MM.1S (cell line): ENCODE measurements around the gene NTN1.
"Not testable (repeated sequence)": the region's sequence is repeated elsewhere in the genome, so short reads cannot be mapped to it uniquely, and the experiment has no call there.

Experiments used
- DNase-seq: peaks from one replicate; pipeline ENCODE4 v3.0.0-alpha.2; 2015
- H2AFZ ChIP-seq: fragments of 300-600 bp; sonication (generic); 2 replicates; pipeline ENCODE4 v1.6.0; 2016; ENCODE audit warnings: antibody characterized with exemption, low read length
- H3F3A ChIP-seq: fragments of 300-600 bp; sonication (generic); 2 replicates; pipeline ENCODE4 v1.6.1; 2016; ENCODE audit warnings: mild to moderate bottlenecking, antibody characterized with exemption, low read length, moderate library complexity, mixed read lengths; ENCODE audit not compliant: insufficient read depth
- H3K27ac ChIP-seq: fragments of 300-600 bp; sonication (generic); 2 replicates; pipeline ENCODE4 v1.5.1; 2016; ENCODE audit warnings: mild to moderate bottlenecking, low read length
- H3K27me3 ChIP-seq: fragments of 300-600 bp; sonication (generic); replicated peaks from 2 replicates; pipeline ENCODE4 v1.6.0; 2016; ENCODE audit warnings: low read length; ENCODE audit not compliant: insufficient read depth
- H3K36me3 ChIP-seq: fragments of 300-600 bp; sonication (generic); replicated peaks from 2 replicates; pipeline ENCODE4 v1.6.1; 2016; ENCODE audit warnings: mild to moderate bottlenecking, low read length, mixed read lengths; ENCODE audit not compliant: insufficient read depth
- H3K4me1 ChIP-seq: fragments of 300-600 bp; sonication (generic); 2 replicates; pipeline ENCODE4 v1.6.1; 2016; ENCODE audit warnings: low read length, mixed read lengths
- H3K4me2 ChIP-seq: fragments of 300-600 bp; sonication (generic); 2 replicates; pipeline ENCODE4 v1.6.0; 2016; ENCODE audit warnings: low read depth, low read length
- H3K4me3 ChIP-seq: fragments of 300-600 bp; sonication (generic); 2 replicates; pipeline ENCODE4 v1.5.1; 2016; ENCODE audit warnings: low read length, mixed read lengths
- H3K79me2 ChIP-seq: fragments of 300-600 bp; sonication (generic); 2 replicates; pipeline ENCODE4 v1.6.1; 2016; ENCODE audit warnings: mixed run types, low read length, mixed read lengths
- H3K9ac ChIP-seq: fragments of 300-600 bp; sonication (generic); 2 replicates; pipeline ENCODE4 v1.6.1; 2016; ENCODE audit warnings: low read length, mixed read lengths
- H3K9me2 ChIP-seq: fragments of 300-600 bp; sonication (generic); replicated peaks from 2 replicates; pipeline ENCODE4 v1.6.1; 2016; ENCODE audit warnings: mild to moderate bottlenecking, low read length, mixed read lengths; ENCODE audit not compliant: insufficient read depth
- H3K9me3 ChIP-seq: fragments of 300-600 bp; sonication (generic); replicated peaks from 2 replicates; pipeline ENCODE4 v1.6.1; 2016; ENCODE audit warnings: mild to moderate bottlenecking, low read length, mixed read lengths; ENCODE audit not compliant: insufficient read depth
- H4K20me1 ChIP-seq: fragments of 300-600 bp; sonication (generic); 2 replicates; pipeline ENCODE4 v1.6.1; 2016; ENCODE audit warnings: mild to moderate bottlenecking, low read length, moderate library complexity, mixed read lengths; ENCODE audit not compliant: insufficient read depth
- EZH2 ChIP-seq: fragments of 300-600 bp; sonication (generic); optimal IDR thresholded peaks from 2 replicates; pipeline ENCODE3; 2017; ENCODE audit warnings: low read depth, mild to moderate bottlenecking, antibody characterized with exemption, low read length, mixed read lengths
- EZH2phosphoT487 ChIP-seq: fragments of 300-600 bp; sonication (generic); IDR thresholded peaks from 2 replicates; pipeline ENCODE4 v1.6.1; 2018; ENCODE audit warnings: antibody characterized with exemption, low read length
- TF ChIP-seq, protein P1 (sequence below): fragments of 300-600 bp; sonication (generic); IDR thresholded peaks from 2 replicates; pipeline ENCODE4 v1.5.1; 2016; ENCODE audit warnings: antibody characterized with exemption, low read length, mixed read lengths

NTN1 gene

DNA sequence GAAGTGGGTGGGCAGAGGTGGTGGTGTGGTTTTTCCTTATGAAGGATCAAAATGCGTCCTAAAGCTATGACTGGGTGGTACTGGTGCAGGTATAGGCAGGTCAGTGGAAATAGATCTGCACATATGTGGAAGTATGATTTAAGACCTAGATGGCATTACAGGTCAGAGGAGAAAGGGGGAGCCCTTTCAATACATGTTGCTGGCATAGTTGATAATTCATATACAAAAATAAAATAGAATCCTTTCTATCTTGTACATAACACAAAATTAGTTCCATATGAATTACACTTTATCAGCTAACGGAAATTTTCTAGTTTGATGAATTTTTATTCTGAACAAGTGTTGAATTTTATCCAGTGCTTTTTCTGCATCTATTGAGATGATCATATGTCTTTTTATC is 35.0 kb upstream of the NTN1 start:
- no peaks in the 10 kb centered on the region for H3K4me1 ChIP-seq
- H2AFZ ChIP-seq = no peak overlapping the region
- no peaks in the 10 kb centered on the region for H3K36me3 ChIP-seq
- no peak overlapping the region for H3K4me2 ChIP-seq
- no peaks in the 10 kb centered on the region for H3K9me2 ChIP-seq
- TF ChIP-seq, protein P1, sequence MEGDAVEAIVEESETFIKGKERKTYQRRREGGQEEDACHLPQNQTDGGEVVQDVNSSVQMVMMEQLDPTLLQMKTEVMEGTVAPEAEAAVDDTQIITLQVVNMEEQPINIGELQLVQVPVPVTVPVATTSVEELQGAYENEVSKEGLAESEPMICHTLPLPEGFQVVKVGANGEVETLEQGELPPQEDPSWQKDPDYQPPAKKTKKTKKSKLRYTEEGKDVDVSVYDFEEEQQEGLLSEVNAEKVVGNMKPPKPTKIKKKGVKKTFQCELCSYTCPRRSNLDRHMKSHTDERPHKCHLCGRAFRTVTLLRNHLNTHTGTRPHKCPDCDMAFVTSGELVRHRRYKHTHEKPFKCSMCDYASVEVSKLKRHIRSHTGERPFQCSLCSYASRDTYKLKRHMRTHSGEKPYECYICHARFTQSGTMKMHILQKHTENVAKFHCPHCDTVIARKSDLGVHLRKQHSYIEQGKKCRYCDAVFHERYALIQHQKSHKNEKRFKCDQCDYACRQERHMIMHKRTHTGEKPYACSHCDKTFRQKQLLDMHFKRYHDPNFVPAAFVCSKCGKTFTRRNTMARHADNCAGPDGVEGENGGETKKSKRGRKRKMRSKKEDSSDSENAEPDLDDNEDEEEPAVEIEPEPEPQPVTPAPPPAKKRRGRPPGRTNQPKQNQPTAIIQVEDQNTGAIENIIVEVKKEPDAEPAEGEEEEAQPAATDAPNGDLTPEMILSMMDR = peak; percentile 13; the same call in 1 of the 2 replicates
- TF ChIP-seq EZH2 (no peak), EZH2phosphoT487 (no peak)
- H3K79me2 ChIP-seq = no peaks in the 10 kb centered on the region
- H4K20me1 ChIP-seq = no peaks in the 10 kb centered on the region
- no peak overlapping the region for H3K27ac ChIP-seq
- H3K9me3 ChIP-seq = no peaks in the 10 kb centered on the region
- H3K9ac ChIP-seq = no peak overlapping the region
- H3K27me3 ChIP-seq = no peaks in the 10 kb centered on the region
- H3F3A ChIP-seq = no peaks in the 10 kb centered on the region
- no peak overlapping the region for H3K4me3 ChIP-seq
- DNase-seq = no peak

DNA sequence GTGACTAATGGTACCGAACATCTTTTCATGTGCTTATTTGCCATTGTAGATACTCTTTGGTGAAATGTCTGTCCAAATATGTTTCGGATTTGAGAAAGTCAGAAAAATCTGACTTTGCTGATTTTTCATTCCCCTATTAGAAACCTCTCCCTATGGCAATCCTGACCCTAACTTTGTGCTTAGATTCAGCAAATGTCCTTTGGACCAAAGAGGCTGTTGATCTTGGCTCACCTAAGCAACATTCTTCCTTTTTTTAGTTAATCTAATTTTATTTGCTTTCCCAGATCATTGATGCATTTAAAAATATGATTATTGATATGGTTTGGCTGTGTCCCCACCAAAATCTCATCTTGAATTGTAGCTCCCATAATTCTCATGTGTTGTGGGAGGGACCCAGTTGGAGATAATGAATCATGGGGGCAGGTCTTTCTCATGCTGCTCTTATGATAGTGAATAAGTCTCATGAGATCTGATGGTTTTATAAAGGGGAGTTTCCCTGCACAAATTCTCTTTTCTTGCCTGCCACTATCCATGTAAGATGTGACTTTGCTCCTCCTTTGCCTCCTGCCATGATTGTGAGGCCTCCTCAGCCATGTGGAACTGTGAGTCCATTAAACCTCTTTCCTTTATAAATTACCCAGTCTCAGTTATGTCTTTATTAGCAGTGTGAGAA is 32.9 kb upstream of the NTN1 start:
- not testable (repeated sequence) for H3K4me2 ChIP-seq

DNA sequence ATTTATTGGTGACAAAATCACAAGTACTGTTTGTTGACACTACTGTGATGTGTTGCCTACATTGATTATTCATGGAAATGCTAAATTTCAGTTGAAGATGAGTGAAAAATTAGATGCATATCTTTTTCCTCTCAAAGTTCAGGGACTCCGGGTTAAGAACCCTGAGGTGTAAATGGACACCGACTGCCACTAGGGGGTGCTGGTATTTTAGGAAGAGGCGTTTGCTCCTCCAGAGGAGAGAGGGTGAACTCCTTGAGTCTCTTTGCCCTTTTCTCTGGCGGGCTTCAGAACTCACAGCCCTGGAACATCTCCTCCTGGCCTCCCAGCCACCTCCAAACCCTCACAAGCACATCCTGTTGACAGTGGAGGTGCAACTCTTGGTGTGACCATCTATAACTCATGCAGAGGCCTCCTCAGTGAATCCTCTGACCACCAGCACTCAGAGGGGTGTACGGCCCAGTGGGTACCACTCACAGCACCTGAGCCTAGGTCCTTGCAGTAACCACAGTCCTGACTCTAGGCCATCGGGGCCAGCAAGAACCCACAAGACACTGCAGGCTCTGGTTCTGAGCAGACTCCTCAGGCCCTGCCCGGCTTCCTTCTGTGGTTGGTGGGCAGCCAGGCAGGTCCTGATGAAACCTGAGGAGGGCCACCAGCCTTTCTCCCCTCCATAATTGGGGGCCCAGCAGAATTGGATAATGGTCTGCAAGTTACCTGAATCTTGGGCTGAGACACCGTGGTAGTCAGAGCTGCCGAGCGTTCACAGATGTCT is 29.6 kb upstream of the NTN1 start:
- H3K27ac ChIP-seq = no peak overlapping the region
- no peaks in the 10 kb centered on the region for H3K27me3 ChIP-seq
- TF ChIP-seq EZH2 (no peak), EZH2phosphoT487 (no peak)
- TF ChIP-seq, protein P1 = peak; percentile 70
- no peaks in the 10 kb centered on the region for H3K9me3 ChIP-seq
- no peaks in the 10 kb centered on the region for H4K20me1 ChIP-seq
- no peak overlapping the region for H3K4me2 ChIP-seq
- H3K9ac ChIP-seq = no peak overlapping the region
- DNase-seq = peak; percentile 51
- H3K36me3 ChIP-seq = no peaks in the 10 kb centered on the region
- no peaks in the 10 kb centered on the region for H3K9me2 ChIP-seq
- H2AFZ ChIP-seq = no peak overlapping the region
- no peaks in the 10 kb centered on the region for H3K79me2 ChIP-seq
- no peak overlapping the region for H3K4me3 ChIP-seq
- no peaks in the 10 kb centered on the region for H3F3A ChIP-seq
- no peaks in the 10 kb centered on the region for H3K4me1 ChIP-seq

More for the DNA sequence above, 32.9 kb upstream of the NTN1 start:
- not testable (repeated sequence) for H3K27ac ChIP-seq, H4K20me1 ChIP-seq, H2AFZ ChIP-seq, H3K9ac ChIP-seq, H3K4me1 ChIP-seq, H3K36me3 ChIP-seq, DNase-seq, H3K27me3 ChIP-seq, H3K4me3 ChIP-seq, H3K79me2 ChIP-seq, H3F3A ChIP-seq, H3K9me2 ChIP-seq, H3K9me3 ChIP-seq

DNA sequence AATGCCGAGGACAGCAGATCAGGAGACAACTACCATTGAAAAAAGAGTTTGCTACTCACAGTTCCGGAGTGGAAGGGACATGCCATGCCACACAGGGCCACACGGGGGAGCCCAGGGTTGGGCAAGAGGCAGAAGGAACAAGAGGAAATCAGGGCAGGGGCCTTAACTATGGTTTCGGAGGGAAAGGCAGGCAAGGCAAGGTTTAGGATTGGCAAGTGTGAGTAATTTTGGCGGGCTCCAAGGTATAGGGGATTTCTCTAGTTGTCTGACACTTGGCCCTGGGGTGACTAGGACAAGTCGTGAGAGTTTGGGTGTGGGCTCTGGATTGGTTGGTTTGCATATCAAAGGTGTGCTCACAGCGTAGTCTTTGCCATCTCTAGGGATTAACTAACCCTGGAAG is 27.0 kb upstream of the NTN1 start:
- H3K9me3 ChIP-seq = no peaks in the 10 kb centered on the region
- no peaks in the 10 kb centered on the region for H3K9me2 ChIP-seq
- no peak overlapping the region for H2AFZ ChIP-seq
- H3K27me3 ChIP-seq = no peaks in the 10 kb centered on the region; the same call in 1 of the 2 replicates
- no peak overlapping the region for H3K4me2 ChIP-seq
- no peaks in the 10 kb centered on the region for H3F3A ChIP-seq
- no peak overlapping the region for H3K4me3 ChIP-seq
- H3K79me2 ChIP-seq = no peaks in the 10 kb centered on the region
- no peaks in the 10 kb centered on the region for H3K4me1 ChIP-seq
- no peaks in the 10 kb centered on the region for H3K36me3 ChIP-seq
- H4K20me1 ChIP-seq = no peaks in the 10 kb centered on the region
- no peak for DNase-seq
- TF ChIP-seq, protein P1 = peak; percentile 66
- TF ChIP-seq EZH2 = no peak
- H3K9ac ChIP-seq = no peak overlapping the region
- H3K27ac ChIP-seq = no peak overlapping the region
